ENCODE measurements around the gene SGPP2.

GRCh38 chr2:222494104-222494739, 69.9 kb downstream of the SGPP2 start:
- TF ChIP-seq POLR2AphosphoS5 (IDR thresholded peaks at IDR 0.05; ENCODE audit: low read depth, low read length) (no peak), REST (IDR thresholded peaks at IDR 0.05; ENCODE audit: insufficient read depth in 1 of 2, low read depth in 2 of 2, low read length in 2 of 2) (no peak), SIN3A (IDR thresholded peaks at IDR 0.05; ENCODE audit: borderline replicate concordance, insufficient read depth, low read length) (no peak), FOXP2 (optimal IDR thresholded peaks at IDR 0.05; ENCODE audit: borderline replicate concordance, extremely low read depth, extremely low read length, insufficient read depth) (no peak), TAF1 (IDR thresholded peaks at IDR 0.05; ENCODE audit: borderline replicate concordance, insufficient read depth, low read length) (no peak)

All from PFSK-1 (cell line).